Activated CD4-positive, alpha-beta T cell treated with anti-CD3 and anti-CD28 coated beads, Interleukin-2, amount 10 ng/mL, durations not matched to agents 7 days and 5 days (primary cell): ENCODE measurements around the gene UBAC2. TPM values are rescaled to one million over a fixed set of nuclear protein-coding genes. Genes with fewer than 3 reads are reported as not detected.

Experiments
- CTCF ChIA-PET: fragments of 350-600 bp; sonication (Branson Sonifier 250); formaldehyde crosslinking; loops from one replicate; lab custom pipeline; 2021; ENCODE audit warnings: antibody characterized with exemption; lab: Charles Lee
- POLR2A ChIA-PET: fragments of 350-600 bp; sonication (Branson Sonifier 250); formaldehyde crosslinking; loops from one replicate; lab custom pipeline; 2021; ENCODE audit warnings: antibody characterized with exemption; lab: Charles Lee
- DNase-seq: peaks from one replicate; pipeline ENCODE4 v3.0.0-alpha.2; 2020
- H3K27ac Mint-ChIP-seq: one replicate; pipeline ENCODE4 v1.8.0; 2021; ENCODE audit warnings: mild to moderate bottlenecking, moderate library complexity, mixed read lengths
- H3K27me3 Mint-ChIP-seq: one replicate; pipeline ENCODE4 v1.8.0; 2021; ENCODE audit warnings: mixed read lengths
- H3K36me3 Mint-ChIP-seq: one replicate; pipeline ENCODE4 v1.8.0; 2021; ENCODE audit warnings: low read depth, mixed read lengths
- H3K4me1 Mint-ChIP-seq: one replicate; pipeline ENCODE4 v1.8.0; 2021; ENCODE audit warnings: mixed read lengths
- H3K4me3 Mint-ChIP-seq: one replicate; pipeline ENCODE4 v1.8.0; 2021; ENCODE audit warnings: mild to moderate bottlenecking, moderate library complexity, mixed read lengths
- H3K9me3 Mint-ChIP-seq: one replicate; pipeline ENCODE4 v1.8.0; 2021; ENCODE audit warnings: mixed read lengths
- total RNA-seq, 2 experiments: library from RNA; stranded (reverse); gene quantifications; one replicate each; pipeline ENCODE4 v1.2.3, GENCODE V29; 2021

Gene UBAC2
- total RNA-seq, 2 experiments from 2014 or later = 67.8 to 70.5 TPM

DNA sequence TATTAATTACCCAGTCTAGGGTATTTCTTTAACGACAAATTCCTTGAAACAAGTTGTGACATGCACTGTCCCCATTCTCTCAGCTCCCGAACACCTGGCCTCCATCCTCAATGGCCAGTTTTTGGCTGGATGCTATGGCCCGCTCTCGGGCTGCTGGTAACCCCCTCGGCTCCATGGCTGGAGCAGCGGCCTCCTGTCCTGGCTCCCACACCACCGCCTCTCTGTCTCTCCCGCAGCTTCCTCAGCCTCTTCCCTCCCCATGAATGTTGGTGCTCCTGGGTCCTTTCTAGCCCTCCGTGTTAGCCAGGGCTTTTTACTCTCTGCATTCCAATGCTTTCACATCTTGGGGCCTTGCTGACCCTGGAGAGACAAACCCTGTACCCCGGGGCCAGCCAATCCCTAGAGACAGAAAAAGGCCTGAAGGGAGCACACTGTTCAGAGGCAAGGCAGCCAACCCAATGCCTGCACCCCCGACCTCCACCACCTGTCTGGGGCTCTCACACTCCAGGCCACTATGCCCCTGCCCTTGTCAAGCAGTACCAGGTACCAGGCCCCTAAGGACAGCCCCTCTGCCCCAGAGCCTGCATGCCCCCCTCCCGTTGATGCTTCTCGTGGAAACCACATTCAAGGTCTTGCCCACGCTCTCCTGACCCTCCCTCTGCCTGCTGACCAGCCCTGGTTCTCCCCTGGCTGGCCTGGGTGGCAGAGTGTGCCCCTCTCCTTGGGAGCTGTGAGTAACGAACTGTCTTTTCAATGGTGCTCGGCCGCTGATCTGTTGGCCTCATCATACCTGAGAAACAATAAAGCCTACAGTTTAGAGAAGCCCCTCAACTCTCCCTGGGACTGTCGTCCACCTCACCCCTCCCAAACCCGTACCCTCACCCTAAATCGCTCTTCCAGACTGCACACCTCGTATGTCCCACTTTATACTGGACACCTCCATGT is 193.4 kb downstream of the UBAC2 start:
- H3K27ac Mint-ChIP-seq = no peak overlapping the region
- H3K9me3 Mint-ChIP-seq = no peaks in the 10 kb centered on the region
- H3K4me3 Mint-ChIP-seq = no peak overlapping the region
- H3K4me1 Mint-ChIP-seq = peaks cover 8% of the 10 kb centered on the region
- H3K36me3 Mint-ChIP-seq = no peaks in the 10 kb centered on the region
- no peaks in the 10 kb centered on the region for H3K27me3 Mint-ChIP-seq
- CTCF ChIA-PET = interaction anchor here (0.8 to 1.5 kb wide), 3 partner anchors 25 to 43 kb away, joined by 3 to 6 read pairs (median 5); no protein-coding TSS in a partner anchor
- DNase-seq = no peak
- POLR2A ChIA-PET = no interaction called here

DNA sequence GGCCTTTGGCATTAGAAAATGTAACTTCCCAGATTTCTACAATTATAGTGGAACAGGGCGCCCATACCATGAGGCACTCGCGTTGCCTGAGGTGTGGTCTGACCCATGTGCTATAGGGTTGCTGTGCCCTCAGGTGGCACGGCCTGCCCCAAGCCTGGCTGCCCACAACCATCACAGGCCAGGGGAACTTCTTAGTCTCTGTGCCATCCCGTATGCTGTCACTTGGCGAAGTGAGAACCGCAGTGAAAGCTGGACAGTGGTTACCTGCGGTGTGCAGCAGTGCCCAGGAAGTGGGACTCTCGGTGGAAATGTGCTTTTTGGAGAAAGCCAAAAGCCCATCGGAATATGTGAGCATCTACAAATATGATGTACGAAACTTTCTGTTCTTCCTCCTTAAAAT is 194.8 kb downstream of the UBAC2 start:
- Mint-ChIP-seq H3K4me3 (no peak overlapping the region), H3K27me3 (no peaks in the 10 kb centered on the region), H3K36me3 (peaks cover 4% of the 10 kb centered on the region), H3K9me3 (no peaks in the 10 kb centered on the region), H3K27ac (no peak overlapping the region), H3K4me1 (peaks cover 17% of the 10 kb centered on the region)
- POLR2A ChIA-PET = no interaction called here
- CTCF ChIA-PET = interaction anchor here (0.8 to 1.5 kb wide), 2 partner anchors 18 to 41 kb away, joined by 3 to 5 read pairs; no protein-coding TSS in a partner anchor
- no peak for DNase-seq

DNA sequence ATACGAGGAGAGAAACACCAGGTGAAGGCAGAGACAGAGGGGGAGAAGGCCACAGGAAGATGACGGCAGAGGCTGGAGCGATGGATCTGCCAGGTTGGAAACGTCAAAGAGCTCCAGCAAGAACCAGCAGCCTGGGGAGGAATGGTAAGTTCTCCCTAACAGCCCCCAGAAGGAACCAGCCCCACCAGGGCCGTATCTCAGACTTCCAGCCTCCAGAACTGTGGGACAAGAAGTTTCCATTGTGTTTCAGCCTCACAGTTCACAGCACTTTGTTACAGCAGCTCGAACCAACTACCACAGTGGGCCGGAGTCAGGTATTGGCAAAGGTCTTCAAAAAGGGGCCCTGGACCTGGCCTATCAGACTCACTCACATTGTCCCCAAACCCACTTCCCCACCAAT is 195.8 kb downstream of the UBAC2 start:
- CTCF ChIA-PET = interaction anchor here (3.2 kb wide), 1 partner anchor 40 kb away, joined by 11 read pairs; no protein-coding TSS in a partner anchor
- no peak overlapping the region for H3K27ac Mint-ChIP-seq
- H3K9me3 Mint-ChIP-seq = no peaks in the 10 kb centered on the region
- no peaks in the 10 kb centered on the region for H3K27me3 Mint-ChIP-seq
- DNase-seq = no peak
- peaks cover 17% of the 10 kb centered on the region for H3K4me1 Mint-ChIP-seq
- no peak overlapping the region for H3K4me3 Mint-ChIP-seq
- POLR2A ChIA-PET = no interaction called here
- H3K36me3 Mint-ChIP-seq = peaks cover 4% of the 10 kb centered on the region

DNA sequence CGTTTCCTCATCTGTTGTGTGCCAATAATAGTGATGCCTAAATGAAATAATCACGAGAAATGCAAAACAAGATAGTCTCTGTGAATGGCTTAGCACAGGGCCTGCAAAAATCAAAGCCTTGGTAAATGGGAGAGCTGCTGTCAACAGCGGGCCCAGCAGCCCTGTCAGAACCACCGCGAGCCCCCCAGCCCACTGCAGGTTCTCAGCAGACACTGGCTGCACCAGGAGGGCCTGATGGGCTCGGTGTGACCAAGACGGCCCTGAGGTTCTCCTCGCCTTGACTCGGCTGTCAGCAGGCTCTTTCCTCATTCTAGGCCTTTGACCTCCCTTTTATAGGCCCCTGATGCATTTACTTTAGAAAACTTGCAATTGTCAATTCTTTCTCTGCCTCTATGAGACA is 197.4 kb downstream of the UBAC2 start:
- H3K4me3 Mint-ChIP-seq = no peak overlapping the region
- DNase-seq = no peak
- no peaks in the 10 kb centered on the region for H3K27me3 Mint-ChIP-seq
- CTCF ChIA-PET = interaction anchor here (0.6 to 3.2 kb wide), 5 partner anchors 10 to 128 kb away, joined by 3 to 12 read pairs (median 5); no protein-coding TSS in a partner anchor
- H3K36me3 Mint-ChIP-seq = peaks cover 6% of the 10 kb centered on the region
- peaks cover 19% of the 10 kb centered on the region for H3K4me1 Mint-ChIP-seq
- H3K27ac Mint-ChIP-seq = no peak overlapping the region
- POLR2A ChIA-PET = no interaction called here
- H3K9me3 Mint-ChIP-seq = peaks cover 6% of the 10 kb centered on the region

DNA sequence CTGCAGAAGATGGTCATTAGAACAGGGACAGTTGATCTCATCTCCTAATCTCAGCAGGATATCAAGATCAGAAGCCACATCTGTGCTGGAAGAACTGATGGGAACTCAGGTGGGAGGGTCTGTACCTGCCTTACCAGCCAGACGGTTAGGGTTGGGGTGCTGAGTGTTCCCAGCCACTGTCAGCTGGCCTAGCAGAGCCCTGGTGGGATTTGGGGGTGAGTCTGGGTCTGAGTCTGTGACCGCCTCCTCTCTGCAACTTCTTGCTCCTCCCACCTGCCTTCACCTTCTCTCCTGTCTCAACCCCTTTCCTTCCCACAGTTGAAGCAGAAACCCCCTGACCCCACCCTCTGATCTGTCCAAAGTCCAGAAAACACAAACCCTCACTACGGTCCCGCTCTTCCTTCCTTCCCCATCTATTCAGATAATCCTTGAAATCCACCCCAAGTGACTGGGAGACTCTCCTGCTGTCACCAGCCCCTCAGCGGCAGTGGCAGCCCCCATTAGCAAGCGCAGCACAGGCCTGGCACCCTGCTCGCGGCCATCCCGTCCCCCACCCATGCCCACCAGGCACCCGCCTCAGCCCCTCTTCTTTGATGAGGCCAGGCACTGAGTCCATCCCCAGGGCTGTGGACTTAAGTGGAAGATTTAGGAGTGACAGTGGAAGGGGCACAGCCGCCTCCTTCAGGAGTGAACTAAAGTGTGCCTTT is 198.4 kb downstream of the UBAC2 start:
- DNase-seq = no peak
- H3K9me3 Mint-ChIP-seq = peaks cover 6% of the 10 kb centered on the region
- H3K27me3 Mint-ChIP-seq = no peaks in the 10 kb centered on the region
- no peak overlapping the region for H3K4me3 Mint-ChIP-seq
- ChIA-PET CTCF (interaction anchor here (1.3 to 3.2 kb wide), 3 partner anchors 11 to 38 kb away, joined by 3 to 12 read pairs (median 11); no protein-coding TSS in a partner anchor), POLR2A (no interaction called here)
- peaks cover 6% of the 10 kb centered on the region for H3K36me3 Mint-ChIP-seq
- peaks cover 26% of the 10 kb centered on the region for H3K4me1 Mint-ChIP-seq
- H3K27ac Mint-ChIP-seq = peak overlapping the region; percentile 65

DNA sequence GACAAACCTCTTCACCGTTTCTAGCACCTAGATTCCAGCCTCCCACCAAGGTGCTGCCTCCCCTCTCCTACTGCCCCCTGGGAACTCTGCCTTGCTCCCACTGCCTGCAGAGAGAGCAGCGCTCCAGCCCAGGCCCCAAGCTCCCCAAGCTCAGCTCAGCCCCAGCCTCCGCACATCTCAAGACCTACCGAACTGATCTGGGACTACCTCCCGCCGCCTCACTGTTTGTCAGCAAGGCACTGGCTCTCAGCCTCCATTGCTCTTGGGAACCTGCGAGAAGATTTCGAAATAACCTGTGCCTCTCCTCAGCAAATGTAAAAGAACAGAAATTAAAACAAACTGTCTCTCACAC is 198.9 kb downstream of the UBAC2 start:
- Mint-ChIP-seq H3K36me3 (peaks cover 6% of the 10 kb centered on the region), H3K9me3 (peaks cover 6% of the 10 kb centered on the region), H3K27me3 (no peaks in the 10 kb centered on the region), H3K4me3 (no peak overlapping the region), H3K27ac (peak overlapping the region; percentile 56), H3K4me1 (peaks cover 28% of the 10 kb centered on the region)
- ChIA-PET POLR2A (no interaction called here), CTCF (no interaction called here)
- no peak for DNase-seq

DNA sequence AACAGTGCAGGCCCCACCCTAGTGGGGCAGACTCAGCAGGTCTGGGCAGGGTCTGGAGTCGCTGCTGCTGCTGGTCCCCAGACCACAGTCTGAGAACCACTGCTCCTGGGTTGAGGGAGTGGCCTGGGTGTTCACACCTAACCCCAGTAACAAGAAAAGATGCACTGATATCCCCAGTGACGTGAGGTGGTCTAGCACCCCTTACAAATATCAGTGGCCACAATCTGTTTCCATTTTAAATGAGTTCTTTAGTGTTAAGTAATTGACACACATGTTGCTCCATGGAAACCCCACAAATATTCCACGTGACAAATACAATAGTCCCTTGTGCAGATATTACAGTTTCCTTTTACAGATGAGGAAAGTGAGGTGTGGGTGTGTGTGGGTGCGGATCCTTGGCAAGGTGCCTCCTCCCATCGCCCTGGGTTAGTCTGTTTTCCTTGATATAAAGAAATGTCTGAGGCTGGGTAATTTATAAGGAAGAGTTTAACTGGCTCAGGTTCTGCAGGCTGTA is 202.9 kb downstream of the UBAC2 start:
- Mint-ChIP-seq H3K27me3 (no peaks in the 10 kb centered on the region), H3K4me3 (no peak overlapping the region), H3K4me1 (peaks cover 35% of the 10 kb centered on the region), H3K36me3 (peaks cover 6% of the 10 kb centered on the region), H3K9me3 (peaks cover 9% of the 10 kb centered on the region), H3K27ac (no peak overlapping the region)
- ChIA-PET CTCF (no interaction called here), POLR2A (no interaction called here)
- no peak for DNase-seq

DNA sequence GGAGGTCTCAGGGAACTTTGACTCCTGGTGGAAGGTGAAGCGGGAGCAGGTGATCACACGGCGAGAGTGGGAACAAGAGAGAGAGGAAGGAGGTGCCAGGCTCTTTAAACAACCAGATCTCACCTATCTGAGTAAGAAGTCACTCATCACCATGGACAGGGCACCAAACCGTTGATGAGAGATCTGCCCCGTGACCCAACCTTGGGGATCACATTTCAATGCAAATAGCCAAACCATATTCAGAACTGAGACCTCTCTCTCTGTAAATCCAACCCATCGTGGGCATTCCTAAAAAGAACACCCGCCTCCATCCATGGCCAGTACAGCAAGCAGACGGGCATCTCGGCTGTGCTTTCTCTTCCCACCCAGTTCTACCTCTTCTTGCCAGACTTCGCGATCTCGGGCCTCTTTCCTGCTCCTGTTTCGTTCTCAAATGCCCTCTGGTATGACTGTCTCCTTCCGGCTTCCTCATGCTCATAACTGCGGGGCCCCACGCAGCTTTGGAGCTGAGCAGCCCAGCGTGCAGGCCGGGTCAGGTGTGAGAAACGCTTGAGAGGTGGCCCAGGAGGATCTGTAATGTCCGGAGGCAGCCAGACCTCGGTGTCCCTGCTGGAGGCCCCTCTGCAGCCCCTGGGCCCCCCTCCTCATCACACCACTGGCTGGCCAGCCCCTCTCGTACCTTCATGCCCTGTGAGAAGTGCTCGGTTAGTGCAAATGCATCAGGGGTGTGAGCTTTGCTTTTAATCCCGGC is 203.5 kb downstream of the UBAC2 start:
- H3K36me3 Mint-ChIP-seq = peaks cover 6% of the 10 kb centered on the region
- H3K9me3 Mint-ChIP-seq = peaks cover 9% of the 10 kb centered on the region
- H3K4me3 Mint-ChIP-seq = no peak overlapping the region
- no peak for DNase-seq
- POLR2A ChIA-PET = interaction anchor here (1.5 kb wide), 1 partner anchor 9 kb away, joined by 5 read pairs; no protein-coding TSS in a partner anchor
- H3K4me1 Mint-ChIP-seq = peaks cover 28% of the 10 kb centered on the region
- CTCF ChIA-PET = interaction anchor here (0.7 to 1.3 kb wide), 3 partner anchors 14 to 33 kb away, joined by 3 to 4 read pairs (median 4); no protein-coding TSS in a partner anchor
- no peaks in the 10 kb centered on the region for H3K27me3 Mint-ChIP-seq
- peak overlapping the region; percentile 61 for H3K27ac Mint-ChIP-seq

DNA sequence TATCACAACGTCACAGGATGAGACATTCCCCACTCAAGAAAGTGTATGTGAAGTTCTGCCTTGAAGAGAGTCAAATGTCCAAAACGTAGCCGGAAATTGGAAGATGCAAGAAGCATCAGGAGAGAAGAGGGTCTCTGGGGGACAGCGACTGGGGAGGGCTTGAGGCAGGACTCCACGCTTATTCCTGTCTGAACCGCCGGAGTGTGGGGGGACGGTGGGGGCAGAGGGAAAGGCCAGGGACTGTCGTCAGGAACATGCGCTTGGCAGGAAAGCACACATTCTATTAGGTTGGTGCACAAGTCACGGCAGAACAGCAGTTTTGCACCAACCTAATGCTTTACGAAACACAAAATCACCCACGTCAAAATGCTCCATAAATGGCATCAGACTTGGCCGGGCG is 205.3 kb downstream of the UBAC2 start:
- CTCF ChIA-PET = interaction anchor here (1.0 to 1.2 kb wide), 2 partner anchors 12 to 15 kb away, joined by 3 to 4 read pairs; no protein-coding TSS in a partner anchor
- peaks cover 2% of the 10 kb centered on the region for H3K36me3 Mint-ChIP-seq
- H3K4me1 Mint-ChIP-seq = peaks cover 25% of the 10 kb centered on the region

DNA sequence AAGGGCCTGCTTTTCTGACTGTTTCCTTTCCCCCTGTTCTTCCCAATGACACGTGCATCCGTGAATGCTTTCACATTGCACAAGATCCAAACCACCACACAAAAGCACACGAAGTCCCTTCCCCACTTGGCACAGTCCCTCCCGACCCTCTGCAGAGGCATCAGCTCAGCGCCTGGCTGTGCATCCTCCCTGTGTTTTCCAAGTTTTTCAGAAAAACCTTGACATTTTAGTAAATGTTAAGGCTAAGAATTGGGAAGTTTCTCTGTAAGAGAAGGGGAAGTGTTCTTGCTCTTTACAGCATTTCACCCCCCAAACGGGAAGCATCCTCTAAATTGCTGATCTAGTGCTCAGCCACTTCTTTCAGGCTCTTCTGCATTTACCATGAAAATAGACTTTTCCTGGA is 206.1 kb downstream of the UBAC2 start:
- POLR2A ChIA-PET = no interaction called here

More for the DNA sequence above, 205.3 kb downstream of the UBAC2 start:
- Mint-ChIP-seq H3K4me3 (no peak overlapping the region), H3K27me3 (no peaks in the 10 kb centered on the region), H3K27ac (no peak overlapping the region), H3K9me3 (peaks cover 12% of the 10 kb centered on the region)
- no peak for DNase-seq
- POLR2A ChIA-PET = no interaction called here

DNA sequence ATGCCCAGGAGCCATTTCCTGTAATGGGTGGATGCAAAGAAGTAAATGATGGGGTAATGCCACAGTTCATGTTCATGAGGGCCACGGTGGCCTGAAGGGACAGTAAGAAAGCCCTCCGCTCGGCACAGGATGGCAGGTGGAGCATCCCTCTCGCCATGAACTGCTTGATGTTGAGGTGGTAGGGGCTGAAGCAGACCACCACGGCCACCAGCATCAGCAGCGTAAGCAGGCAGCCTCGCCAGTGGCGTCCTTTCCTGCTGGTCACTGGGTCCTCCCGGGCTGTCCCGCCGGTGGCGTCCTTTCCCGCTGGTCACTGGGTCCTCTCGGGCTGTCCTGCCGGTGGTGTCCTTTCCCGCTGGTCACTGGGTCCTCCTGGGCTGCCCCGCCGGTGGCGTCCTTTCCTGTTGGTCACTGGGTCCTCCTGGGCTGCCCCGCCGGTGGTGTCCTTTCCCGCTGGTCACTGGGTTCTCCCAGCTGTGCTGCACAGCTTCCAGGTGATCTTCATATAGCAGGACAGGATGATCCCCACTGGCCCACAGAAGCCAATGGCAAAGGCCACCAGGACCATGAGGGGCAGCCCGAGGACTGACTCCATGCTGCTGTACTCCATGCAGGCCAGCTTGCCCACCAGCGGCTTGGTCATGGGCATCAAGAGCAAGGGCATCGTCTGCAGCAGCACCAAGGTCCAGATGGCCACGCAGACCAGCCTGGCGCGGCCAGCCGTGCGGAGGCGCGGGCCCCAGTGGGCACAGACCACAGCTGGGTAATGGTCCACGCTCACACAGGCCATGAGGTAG is 207.4 kb downstream of the UBAC2 start:
- H3K9me3 Mint-ChIP-seq = peaks cover 15% of the 10 kb centered on the region
- CTCF ChIA-PET = interaction anchor here (0.5 to 1.7 kb wide), 4 partner anchors 12 to 295 kb away, joined by 3 to 4 read pairs (median 3); no protein-coding TSS in a partner anchor
- H3K4me1 Mint-ChIP-seq = peaks cover 29% of the 10 kb centered on the region
- no peak overlapping the region for H3K4me3 Mint-ChIP-seq
- peaks cover 3% of the 10 kb centered on the region for H3K36me3 Mint-ChIP-seq
- no peaks in the 10 kb centered on the region for H3K27me3 Mint-ChIP-seq
- DNase-seq = no peak
- POLR2A ChIA-PET = no interaction called here
- H3K27ac Mint-ChIP-seq = no peak overlapping the region

More for the DNA sequence above, 206.1 kb downstream of the UBAC2 start:
- CTCF ChIA-PET = interaction anchor here (0.7 to 1.7 kb wide), 3 partner anchors 12 to 1967 kb away, joined by 3 to 4 read pairs (median 3); no protein-coding TSS in a partner anchor
- DNase-seq = no peak
- Mint-ChIP-seq H3K36me3 (no peaks in the 10 kb centered on the region), H3K4me3 (no peak overlapping the region), H3K27ac (no peak overlapping the region), H3K27me3 (no peaks in the 10 kb centered on the region), H3K4me1 (peaks cover 28% of the 10 kb centered on the region), H3K9me3 (peaks cover 16% of the 10 kb centered on the region)
